HG02943 (cell line): ENCODE measurements around the gene CFAP126.
"Not testable (repeated sequence)": the region's sequence is repeated elsewhere in the genome, so short reads cannot be mapped to it uniquely, and the experiment has no call there.

Experiments used
- ATAC-seq: cut with Tn5 transposase; IDR thresholded peaks from one replicate; pipeline ENCODE4 v1.9.1; 2021; ENCODE audit warnings: mild to moderate bottlenecking, low read depth, moderate library complexity; ENCODE audit not compliant: unreplicated experiment

CFAP126 gene, protein sequence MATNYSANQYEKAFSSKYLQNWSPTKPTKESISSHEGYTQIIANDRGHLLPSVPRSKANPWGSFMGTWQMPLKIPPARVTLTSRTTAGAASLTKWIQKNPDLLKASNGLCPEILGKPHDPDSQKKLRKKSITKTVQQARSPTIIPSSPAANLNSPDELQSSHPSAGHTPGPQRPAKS

DNA sequence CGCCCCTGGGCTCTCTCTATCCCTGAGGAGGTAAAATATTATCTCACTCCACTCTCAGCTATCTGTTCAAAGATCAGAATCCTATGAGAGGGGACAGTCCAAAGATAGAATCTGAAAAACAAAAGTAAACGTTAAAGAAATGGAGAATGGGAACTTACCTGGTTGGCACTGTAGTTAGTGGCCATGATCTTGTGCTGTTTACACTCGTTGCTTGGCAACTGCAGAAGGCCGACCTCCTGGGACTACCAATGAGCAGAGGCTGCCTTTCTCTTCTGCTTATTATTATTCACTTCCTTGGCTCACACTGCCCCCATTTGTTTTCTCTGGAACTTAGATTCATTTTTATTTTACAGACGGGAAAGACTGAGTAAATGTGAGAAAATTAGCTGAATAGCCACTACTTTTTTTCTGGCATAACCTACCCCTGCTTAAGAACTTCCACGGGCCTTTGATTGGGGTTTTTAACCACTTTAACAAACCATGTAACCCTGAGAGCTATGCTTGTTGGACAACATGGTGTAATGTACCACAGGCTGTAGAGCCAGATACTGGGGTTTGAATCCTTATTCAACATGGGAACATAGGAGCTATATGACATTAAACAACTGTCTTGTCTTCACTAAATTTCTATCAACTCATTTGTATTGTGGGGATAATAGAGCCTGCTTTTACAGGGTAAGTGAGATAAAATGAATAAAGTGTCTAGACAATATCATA, at the start of gene CFAP126:
CFAP126 (minus strand) TSS at position 193 of the 717 bp plus-strand sequence; CDS start at position 185, 8 bp downstream.
- no peak for ATAC-seq

DNA sequence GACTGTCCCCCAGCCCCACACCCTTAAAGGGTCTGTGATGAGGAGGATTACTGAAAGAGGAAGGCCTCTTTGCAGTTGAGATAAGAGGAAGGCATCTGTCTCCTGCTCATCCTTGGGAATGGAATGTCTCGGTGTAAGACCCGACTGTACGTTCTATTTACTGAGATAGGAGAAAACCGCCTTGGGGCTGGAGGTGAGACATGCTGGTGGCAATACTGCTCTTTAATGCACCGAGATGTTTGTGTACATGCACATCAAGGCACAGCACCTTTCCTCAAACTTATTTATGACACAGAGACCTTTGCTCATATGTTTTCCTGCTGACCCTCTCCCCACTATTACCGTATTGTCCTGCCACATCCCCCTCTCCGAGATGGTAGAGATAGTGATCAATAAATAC, 45.4 kb upstream of the CFAP126 start:
- ATAC-seq: not testable (repeated sequence)

DNA sequence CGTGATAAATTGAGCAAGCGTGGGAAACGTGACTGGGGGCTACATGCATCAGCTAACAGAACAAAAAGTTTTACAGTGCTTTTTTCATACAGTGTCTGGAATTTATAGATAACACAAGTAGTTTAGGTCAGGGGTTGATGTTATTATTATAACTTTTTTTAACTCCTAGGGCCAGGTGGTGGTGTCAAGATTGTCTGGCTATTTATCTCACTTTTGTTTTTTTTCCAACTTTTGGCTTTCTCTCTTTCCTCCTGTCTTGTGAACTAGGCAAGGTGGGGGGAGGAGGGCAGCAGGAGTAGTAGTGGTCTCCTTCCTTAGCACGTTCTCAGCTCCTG, 42.9 kb upstream of the CFAP126 start:
- ATAC-seq: not testable (repeated sequence)

DNA sequence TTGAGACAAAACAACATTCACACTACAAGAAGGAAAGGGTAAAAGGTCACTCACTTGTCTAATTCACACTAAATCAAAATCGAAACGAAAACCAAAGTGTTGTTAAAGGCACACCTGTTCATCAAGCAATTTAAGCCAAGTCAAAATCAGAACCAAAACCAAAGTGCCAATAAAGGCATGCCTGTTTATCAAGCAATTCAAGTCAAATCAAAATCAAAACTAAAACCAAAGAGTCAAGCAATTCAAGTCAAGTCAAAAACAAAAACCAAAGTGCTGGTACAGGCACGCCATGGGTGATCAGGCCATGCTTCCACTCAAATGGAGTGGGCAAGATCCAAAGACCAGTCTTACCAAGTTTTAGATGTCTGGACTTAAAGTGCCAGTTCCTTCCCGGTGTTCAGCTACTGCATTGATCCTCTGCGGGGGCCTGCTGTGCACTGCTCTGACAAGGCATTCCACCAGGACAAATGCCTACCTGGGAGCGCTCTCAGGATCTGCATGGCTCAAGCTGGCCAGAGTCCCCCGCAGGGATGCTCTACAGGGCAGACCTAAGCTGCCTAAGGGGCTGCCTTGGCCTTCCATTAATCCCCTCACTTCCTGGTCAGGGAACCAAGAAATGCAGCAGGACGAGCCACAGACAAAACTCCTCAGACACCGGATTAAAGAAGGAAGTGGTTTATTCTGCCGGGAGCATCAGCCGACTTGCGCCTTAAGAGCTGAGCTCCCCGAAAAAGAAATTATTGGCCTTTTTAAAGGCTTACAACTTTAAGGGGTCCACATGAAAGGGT, 42.4 kb upstream of the CFAP126 start:
- ATAC-seq: not testable (repeated sequence)

DNA sequence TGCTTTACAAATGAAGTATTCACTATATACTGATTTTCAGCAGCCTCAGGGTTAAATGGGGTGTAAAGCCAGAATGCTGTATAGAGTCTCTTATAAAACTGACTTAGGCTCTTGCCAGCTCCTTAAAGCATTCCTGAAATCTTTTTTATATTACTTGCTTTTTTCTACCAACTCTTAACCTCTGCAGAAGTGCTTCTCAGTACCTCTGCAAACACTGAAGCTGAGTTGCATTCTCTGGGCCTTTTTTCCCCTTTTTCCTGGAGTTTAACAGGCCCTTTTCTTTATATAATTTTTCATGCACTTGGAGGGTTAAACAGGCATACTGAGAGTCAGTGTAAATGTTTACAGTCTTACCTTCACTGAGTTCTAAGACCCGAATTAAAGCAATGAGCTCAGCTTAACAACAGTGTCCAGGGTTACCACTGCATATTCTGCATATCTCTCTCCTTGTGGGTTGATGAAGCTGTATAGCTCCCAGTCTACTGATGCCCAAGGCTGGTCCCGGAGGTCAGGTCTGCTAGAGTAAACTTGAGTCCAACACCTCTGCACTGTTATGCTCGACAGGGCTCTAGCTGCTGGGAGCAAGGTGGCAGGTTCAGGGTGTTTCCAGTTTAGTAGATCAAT, 40.9 kb upstream of the CFAP126 start:
- ATAC-seq: no peak

DNA sequence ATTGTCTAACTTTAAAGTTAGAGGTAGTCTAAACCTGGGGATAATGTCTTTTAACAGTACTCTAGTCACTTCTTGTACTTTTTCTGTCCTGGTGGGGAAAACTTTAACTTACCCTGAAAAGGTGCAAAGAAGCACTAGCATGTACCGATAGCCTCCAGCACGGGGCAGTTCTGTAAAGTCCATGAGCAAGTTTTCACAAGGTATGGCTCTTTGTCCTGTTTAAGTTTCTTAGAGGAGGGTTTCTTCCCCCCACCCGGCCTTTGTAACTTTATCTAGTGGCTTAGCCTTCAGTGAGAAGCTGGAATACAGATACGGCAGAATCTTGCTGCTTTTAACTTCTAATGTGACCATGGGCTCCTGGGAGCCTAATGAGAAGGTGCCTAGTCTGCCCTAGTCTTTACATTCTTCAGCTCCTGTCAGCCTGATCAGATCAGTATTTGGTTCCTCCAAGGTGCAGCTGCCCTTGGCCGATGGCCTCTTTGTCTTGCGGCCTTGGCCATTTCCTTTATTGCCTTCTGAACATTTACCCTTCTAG, 39.8 kb upstream of the CFAP126 start:
- ATAC-seq: no peak

DNA sequence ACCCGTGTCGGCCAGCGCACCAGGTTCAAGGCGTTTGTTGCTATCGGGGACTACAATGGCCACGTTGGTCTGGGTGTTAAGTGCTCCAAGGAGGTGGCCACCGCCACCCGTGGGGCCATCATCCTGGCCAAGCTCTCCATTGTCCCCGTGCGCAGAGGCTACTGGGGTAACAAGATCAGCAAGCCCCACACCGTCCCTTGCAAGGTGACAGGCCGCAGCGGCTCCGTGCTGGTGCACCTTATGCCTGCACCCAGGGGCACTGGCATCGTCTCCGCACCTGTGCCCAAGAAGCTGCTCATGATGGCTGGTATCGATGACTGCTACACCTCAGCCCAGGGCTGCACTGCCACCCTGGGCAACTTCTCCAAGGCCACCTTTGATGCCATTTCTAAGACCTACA, 38.9 kb upstream of the CFAP126 start:
- not testable (repeated sequence) for ATAC-seq

DNA sequence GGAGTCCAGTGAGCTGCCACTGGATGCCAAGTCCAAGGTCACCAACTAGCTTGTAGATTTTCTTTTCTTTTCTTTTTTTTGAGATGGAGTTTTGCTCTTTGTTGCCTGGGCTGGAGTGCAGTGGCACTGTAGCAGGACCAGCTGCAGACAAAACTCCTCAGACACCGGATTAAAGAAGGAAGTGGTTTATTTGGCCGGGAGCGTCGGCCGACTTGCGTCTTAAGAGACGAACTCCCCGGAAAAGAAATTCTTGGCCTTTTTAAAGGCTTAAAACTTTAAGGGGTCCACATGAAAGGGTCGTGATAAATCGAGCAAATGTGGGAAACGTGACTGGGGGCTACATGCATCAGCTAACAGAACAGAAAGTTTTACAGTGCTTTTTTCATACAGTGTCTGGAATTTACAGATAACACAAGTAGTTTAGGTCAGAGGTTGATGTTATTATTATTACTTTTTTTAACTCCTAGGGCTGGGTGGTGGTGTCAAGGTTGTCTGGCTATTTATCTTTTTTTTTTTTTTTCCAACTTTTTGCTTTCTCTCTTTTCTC, 36.4 kb upstream of the CFAP126 start:
- no peak for ATAC-seq

DNA sequence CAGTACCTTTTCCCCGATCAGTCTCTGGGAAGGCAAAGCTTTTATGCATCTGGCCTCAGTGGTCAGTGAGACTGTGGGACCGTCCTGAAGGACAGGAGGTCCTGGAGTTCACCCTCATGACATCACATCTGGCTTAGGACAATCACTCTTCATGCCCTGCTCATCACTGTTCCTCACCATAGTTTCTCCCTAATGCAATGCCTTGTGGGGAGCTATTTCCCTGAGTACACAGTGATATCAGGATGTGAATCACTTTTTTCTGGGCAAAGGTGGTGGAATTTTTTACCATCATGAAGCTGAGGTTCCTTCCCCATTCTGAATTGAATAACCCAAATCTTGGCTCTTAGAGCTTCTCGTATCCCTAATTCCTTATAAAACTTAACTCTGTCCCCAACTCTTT, 34.8 kb upstream of the CFAP126 start:
- no peak for ATAC-seq

DNA sequence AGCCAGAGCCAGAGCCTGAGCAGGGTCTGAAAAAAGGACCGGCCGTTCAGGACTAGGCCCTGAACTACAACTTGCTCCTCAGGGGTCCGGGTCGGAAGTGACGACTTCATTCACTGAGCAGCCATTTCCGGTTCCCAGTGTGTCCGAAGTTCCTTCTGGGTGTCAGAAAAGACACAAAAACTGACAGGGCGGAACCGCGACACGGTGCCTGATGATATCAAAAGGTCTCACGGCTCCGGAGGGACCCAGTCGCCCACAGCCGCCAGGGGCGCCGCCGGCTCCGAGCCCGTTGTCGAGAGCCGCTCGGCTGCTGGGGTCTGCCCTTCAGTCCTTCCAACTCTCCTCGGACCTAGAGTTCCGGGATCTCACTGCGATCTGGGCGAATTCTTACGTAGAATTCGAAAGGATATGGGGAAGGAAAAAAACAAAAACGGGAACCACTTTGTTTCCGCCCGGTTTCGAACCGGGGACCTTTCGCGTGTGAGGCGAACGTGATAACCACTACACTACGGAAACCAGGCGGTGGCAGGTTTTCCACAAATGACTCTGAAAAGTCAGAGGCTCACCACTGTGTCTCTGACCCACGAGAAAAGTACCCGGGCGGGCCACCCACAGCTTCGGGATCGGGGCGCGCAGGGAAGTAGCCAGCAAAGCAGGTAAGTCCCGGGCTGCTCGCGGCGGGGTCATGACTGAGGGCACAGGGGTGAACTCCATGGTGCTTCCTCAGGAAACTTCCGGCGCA, 31.8 kb upstream of the CFAP126 start:
- peak; percentile 78 for ATAC-seq

DNA sequence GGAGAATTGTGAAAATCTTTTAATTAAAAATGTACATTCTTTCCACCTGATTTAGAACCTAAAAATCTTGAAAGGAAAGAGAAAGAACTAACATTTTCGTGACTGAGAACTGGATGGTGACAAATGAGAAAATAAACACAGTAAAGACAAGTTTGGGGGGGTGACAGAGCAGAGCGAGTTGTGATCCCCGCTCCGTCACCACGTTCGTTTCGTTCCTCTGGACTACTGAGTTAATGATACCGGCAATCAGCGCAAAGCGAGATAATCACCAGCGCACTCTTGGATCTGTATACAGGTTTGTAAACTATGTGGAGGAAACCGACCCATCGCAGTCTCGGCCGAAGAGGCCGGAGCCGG, 31.2 kb upstream of the CFAP126 start:
- ATAC-seq: peak; percentile 7

DNA sequence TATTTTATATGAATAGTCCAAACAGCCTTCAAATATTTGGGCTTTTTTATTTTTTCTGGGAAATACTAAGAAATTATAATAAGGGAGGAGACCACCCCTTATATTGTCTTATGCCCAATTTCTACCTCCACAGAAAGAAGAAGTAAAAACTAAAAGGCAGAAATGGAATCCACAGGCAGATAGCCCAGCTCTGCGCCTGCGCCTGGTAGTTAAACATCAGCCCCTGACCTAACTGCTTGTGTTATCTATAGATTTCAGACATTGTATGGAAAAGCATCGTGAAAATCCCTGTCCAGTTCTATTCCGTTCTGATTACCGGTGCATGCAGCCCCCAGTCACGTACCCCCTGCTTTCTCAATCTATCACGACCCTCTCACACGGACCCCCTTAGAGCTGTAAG, 29.4 kb upstream of the CFAP126 start:
- ATAC-seq: not testable (repeated sequence)

DNA sequence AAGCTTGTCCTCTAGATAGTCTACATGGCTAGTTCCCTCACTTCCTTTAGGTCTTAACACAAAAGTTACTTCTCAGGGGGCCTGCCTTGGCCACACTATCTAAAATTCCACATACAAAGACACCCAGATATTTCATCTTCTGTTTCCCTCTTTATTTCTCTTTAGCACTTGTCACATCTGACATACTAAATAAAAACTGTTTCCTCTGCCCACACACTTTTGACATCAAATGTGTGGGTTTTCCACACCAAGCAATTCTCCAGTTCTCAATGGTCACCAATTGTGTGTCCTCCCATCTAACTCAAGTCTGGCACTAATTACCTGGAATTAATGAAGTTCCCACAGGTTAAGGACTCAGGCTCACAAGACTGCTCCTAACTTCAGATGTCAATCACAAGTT, 25.5 kb upstream of the CFAP126 start:
- ATAC-seq: no peak

DNA sequence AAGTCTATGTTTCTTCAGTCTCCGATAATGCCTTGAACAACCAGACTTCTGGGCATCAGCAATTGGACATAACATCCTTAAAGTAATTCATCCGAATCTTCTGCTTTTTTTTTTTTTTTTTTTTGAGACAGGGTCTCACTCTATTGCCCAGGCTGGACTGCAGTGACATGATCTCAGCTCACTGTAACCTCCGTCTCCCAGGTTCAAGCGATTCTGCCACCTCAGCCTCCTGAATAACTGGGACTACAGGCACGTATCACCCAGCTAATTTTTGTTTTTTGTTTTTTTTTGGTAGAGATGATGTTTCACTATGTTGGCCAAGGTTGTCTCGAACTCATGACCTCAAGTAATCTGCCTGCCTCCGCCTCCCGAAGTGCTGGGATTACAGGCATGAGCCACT, 23.9 kb upstream of the CFAP126 start:
- no peak for ATAC-seq

DNA sequence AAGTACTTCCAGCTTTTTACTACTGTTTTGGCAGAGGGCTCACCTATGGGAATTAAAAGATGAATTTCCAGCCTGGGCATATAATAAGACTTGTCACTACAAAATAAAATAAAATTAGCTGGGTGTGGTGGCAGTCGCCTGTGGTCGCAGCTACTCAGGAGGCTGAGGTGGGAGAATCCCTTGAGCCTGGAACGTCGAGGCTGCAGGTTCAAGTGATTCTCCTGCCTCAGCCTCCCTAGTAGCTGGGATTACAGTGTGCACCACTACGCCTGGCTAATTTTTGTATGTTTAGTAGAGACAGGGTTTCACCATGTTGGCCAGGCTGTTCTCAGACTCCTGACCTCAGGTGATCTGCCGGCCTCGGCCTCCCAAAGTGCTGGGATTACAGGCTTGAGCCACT, 23.5 kb upstream of the CFAP126 start:
- not testable (repeated sequence) for ATAC-seq

DNA sequence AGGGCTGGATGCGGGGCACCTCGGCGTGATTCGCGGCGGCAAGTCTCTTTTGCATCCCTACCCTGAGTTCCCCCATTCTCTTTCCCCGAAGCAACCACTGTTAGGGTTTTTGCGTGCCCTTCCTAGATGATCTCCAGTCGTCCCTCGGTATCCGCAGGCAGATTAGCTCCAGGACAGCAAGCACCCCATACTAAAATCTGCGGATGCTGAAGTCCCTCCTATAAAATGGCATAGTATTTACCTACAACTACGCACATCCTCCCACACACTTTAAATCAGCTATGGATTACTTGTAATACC, 22.8 kb upstream of the CFAP126 start:
- ATAC-seq: no peak

DNA sequence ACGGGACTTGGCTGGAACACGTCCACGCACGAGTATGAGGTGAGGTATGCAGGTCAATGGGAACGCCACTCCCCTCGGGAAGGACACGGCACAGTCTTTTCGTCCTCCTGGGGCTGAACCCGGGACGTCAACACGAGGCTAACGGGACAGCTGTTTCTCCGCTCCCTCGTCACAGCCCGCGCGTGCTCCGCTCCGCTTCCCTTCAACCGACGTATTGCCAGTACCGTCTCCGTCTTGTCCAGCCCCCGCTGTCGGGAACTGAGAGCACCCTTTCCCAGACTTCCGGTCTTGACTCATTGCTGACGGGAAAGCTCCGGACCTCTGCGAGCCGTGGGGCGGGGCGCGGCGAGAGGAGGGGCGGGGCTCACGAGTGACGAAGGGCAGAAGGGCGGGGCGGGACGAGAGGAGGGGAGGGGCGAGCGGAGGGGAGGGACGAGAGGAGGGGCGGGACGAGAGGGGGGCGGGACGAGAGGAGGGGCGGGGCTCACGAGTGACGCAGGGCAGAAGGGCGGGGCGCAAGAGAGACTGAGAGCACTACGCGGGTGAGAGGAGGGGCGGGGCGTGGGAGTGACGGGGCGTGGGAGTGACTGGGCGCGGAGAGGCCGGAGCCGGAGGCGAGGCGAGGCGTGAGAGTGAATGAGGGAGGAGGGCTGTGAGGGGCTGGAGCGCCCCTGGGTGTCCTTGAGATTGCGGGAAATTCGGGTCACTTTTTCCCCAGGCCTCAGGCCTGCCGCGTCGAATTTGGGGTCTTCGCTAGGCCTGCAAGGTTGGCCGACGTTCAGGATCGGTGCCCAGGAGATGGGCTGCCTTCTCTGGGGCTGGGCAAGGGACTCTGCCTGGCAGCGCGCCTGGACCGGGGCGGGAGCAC, 22.2 kb upstream of the CFAP126 start:
- peak; percentile 75 for ATAC-seq

DNA sequence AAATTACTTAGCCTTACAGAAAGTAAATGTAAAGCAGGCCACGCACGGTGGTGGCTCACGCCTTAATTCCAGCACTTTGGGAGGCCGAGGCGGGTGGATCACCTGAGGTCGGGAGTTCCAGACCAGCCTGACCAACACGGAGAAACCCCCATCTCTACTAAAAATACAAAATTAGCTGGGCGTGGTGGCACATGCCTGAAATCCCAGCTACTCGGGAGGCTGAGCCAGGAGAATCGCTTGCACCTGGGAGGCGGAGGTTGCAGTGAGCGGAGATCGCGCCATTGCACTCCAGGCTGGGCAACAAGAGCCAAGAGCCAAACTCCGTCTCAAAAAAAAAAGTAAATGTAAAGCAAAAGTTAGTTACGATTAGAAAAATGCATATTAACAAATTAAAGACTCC, 21.5 kb upstream of the CFAP126 start:
- ATAC-seq: not testable (repeated sequence)

DNA sequence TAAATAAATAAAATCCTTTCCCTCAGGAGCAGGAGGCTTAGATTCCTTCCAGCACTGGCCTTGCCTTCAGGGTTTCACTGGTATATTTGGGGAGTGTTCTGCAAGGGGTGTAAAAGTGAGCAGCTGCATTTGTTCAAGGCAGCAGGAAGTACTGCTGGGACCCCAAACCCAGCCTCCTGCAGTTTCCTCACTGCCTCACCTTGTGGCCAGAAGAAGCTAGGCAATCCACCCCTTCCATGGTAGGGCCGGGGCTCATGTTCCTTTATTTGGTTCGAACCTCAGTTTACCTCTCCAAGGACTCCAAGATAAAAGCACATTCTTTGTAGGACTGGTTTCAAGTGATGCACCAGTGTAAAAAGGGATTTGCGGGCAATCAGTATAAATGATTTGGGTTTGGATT, 21.0 kb upstream of the CFAP126 start:
- no peak for ATAC-seq
